HUDEP-2 (cell line): ENCODE results near the gene RXFP3.
"Not testable (repeated sequence)": the region's sequence is repeated elsewhere in the genome, so short reads cannot be mapped to it uniquely, and the experiment has no call there.

Source experiments
- DNase-seq, 76 experiments: peaks; one replicate each; lab custom pipeline; 2025; ENCODE audit not compliant: unreplicated experiment in 76 of 76; lab: John Stamatoyannopoulos, UW

Gene RXFP3, protein sequence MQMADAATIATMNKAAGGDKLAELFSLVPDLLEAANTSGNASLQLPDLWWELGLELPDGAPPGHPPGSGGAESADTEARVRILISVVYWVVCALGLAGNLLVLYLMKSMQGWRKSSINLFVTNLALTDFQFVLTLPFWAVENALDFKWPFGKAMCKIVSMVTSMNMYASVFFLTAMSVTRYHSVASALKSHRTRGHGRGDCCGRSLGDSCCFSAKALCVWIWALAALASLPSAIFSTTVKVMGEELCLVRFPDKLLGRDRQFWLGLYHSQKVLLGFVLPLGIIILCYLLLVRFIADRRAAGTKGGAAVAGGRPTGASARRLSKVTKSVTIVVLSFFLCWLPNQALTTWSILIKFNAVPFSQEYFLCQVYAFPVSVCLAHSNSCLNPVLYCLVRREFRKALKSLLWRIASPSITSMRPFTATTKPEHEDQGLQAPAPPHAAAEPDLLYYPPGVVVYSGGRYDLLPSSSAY

GRCh38 chr5:33936381-33937016, at the start of gene RXFP3:
Gene RXFP3, plus strand, starts transcription at chr5:33936386. Its CDS starts 355 bp downstream, at chr5:33936741.
- no peak for DNase-seq

DNA sequence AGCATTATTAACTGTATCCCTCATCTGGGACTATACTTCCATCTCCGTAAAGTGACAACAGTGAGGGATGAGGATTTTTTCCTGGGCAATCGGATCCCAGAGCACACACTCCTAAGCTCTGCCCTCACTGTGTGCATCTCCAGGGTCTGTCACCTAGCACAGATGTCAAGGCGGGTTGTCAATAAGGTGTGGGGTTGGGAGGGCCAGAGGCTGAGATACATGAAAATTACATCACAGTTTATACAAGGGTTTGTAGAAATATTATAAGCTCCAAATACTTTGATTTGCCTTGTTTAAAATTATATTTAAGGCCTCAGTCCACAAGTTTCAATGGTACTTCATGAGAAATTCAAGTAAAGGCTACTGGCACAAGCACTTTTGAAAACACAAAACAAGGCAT, 48.9 kb upstream of the RXFP3 start:
- DNase-seq = no peak

GRCh38 chr5:33888587-33888986, 47.6 kb upstream of the RXFP3 start:
- DNase-seq = no peak

DNA sequence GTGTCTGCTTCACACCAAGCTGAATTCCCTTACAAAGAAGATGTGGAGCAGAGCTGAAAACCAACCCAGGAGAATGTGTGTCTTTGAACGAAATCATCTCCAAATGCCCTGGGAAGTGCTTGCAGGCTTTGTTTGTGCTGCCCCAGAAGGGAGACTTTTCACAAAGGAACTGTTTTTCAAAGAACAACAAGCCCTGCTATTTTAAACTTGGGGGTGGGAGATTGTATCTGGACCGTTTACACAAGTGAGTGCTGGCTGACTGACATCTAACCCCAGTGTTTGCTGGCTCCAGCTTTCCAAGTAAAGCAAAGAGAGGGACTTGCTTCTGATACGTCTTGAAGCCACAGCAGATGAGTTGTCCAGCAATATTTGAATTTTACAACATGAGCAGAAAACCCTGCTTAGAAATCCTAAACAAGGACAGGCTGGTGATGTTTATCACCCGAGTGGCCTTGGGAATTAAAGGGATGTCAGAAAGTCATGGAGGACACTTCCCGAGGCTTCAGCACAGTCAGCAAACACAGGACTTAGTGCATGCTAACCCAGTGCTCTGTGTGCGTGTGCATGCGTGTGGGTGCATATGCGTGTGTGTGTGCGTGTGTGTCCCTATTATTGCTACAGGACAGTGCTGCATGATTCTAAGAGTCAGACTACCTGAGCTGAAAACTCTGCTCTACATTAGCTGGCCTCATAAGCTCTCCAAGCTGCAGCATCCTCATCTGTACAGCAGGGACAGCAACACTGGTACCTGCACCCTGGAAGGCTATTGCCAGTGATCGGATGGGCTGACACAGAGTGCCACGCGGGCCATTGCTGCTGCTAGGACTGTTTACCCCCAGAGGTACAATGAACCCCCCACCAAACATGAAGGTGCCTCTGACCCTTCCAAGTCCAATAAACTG, 45.8 kb upstream of the RXFP3 start:
- DNase-seq = no peak

- DNase-seq = no peak
These were observed 44.8 kb upstream of the RXFP3 start for GRCh38 chr5:33891446-33891787.

GRCh38 chr5:33891788-33892619, 44.2 kb upstream of the RXFP3 start, which contains the start of gene ADAMTS12:
Gene ADAMTS12, minus strand, starts transcription at chr5:33891990. Its CDS starts 134 bp downstream, at chr5:33891856.
- DNase-seq = no peak

GRCh38 chr5:33892620-33893137, 43.5 kb upstream of the RXFP3 start:
- DNase-seq = no peak

DNA sequence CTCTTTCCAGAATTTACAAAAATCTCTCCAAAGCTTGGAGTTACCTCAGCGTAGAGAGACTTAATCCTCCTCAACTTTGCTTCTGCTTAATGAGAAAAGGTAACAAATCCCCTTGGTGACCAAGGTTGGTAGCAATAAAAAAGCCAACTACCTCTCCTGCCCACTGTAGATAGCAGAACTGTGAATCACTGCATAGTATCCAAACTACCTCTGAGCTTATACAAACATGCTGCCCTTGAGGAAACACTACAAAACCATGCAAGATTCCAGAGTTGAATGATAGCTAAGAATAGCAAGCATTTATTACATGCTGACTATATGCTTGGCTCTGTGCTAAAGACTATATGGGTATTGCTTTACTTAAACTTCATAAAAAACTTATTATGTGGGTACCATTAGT, 41.6 kb upstream of the RXFP3 start:
- no peak for DNase-seq

GRCh38 chr5:33901156-33901555, 35.0 kb upstream of the RXFP3 start:
- DNase-seq = no peak

- no peak for DNase-seq
These were observed 33.1 kb upstream of the RXFP3 start for GRCh38 chr5:33903118-33903517.

GRCh38 chr5:33905381-33905780, 30.8 kb upstream of the RXFP3 start:
- DNase-seq = no peak

GRCh38 chr5:33906248-33906647, 29.9 kb upstream of the RXFP3 start:
- not testable (repeated sequence) for DNase-seq

GRCh38 chr5:33914844-33915243, 21.3 kb upstream of the RXFP3 start:
- not testable (repeated sequence) for DNase-seq

- no peak for DNase-seq
These were observed 15.2 kb upstream of the RXFP3 start for GRCh38 chr5:33921002-33921401.

GRCh38 chr5:33925278-33925677, 10.9 kb upstream of the RXFP3 start:
- DNase-seq = no peak

GRCh38 chr5:33927685-33928084, 8.5 kb upstream of the RXFP3 start:
- no peak for DNase-seq

DNA sequence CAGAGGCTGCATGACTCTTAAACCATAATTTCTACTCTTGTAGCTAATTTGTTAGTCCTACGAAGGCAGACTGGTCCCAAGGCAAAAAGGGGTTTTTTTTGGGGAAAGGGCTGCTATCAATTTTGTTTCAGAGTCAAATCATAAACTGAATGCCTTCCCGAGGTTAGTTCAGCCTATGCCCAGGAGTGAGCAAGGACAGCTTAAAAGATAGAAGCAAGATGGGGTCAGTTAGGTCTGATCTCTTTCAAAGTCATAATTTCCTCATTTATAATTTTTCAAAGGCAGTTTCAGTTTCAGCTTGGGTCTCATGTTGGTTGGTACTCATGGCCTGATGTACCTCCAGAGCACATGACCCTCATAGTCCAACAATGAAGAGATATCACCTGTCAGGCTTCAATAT, 7.9 kb upstream of the RXFP3 start:
- DNase-seq = no peak

GRCh38 chr5:33929925-33930690, 6.1 kb upstream of the RXFP3 start:
- no peak for DNase-seq

DNA sequence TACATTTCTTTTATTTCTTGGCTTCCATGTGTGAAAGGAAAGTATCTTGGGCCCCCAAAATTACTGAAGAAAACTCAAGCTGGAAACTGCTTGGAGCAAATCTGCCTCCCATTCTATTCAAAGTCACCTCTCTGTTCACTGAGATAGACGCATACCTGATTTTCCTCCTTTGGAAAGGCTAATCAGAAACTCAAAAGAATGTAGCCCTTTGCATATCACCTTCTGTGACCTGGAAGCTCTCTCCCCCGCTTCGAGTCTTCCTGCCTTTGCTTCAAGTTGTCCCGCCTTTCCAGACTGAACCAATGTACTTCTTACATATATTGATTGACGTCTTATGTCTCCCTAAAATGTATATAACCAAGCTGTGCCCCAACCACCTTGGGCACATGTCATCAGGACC, 5.0 kb upstream of the RXFP3 start:
- no peak for DNase-seq
